ENCODE data around the gene ACY1.
A peak's percentile ranks its signal among the peaks of the same experiment; 100 is the strongest.

DNA sequence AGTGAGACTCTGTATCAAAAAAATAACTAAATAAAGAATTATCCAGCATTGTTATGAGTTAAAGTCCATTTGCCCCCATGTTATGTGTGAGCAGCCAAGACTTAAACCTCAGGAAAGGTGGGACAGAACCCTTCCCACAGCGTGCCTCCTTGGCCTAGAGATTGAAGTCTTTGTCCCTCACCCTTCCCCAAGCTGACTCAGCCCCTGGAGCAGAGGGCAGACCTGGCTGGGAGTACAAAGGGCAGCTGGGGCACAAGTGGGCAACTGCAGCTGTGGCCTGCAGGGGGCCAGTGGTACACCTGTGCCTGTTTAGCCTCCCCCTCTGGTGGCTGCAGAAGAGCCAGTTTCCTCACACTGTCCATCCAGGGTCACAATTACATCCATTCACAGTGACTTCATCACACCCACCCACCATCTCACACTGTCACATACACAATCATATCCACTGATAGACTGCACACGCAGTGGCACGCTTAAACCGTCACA lies 940 bp upstream of the ACY1 start:
- TF ChIP-seq, protein P1, sequence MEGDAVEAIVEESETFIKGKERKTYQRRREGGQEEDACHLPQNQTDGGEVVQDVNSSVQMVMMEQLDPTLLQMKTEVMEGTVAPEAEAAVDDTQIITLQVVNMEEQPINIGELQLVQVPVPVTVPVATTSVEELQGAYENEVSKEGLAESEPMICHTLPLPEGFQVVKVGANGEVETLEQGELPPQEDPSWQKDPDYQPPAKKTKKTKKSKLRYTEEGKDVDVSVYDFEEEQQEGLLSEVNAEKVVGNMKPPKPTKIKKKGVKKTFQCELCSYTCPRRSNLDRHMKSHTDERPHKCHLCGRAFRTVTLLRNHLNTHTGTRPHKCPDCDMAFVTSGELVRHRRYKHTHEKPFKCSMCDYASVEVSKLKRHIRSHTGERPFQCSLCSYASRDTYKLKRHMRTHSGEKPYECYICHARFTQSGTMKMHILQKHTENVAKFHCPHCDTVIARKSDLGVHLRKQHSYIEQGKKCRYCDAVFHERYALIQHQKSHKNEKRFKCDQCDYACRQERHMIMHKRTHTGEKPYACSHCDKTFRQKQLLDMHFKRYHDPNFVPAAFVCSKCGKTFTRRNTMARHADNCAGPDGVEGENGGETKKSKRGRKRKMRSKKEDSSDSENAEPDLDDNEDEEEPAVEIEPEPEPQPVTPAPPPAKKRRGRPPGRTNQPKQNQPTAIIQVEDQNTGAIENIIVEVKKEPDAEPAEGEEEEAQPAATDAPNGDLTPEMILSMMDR (IDR thresholded peaks at IDR 0.05) = peak; percentile 47 to 97 (median 61)
- TF ChIP-seq EP300 (IDR thresholded peaks at IDR 0.05; ENCODE audit: low read depth) (no peak), POLR2AphosphoS5 (IDR thresholded peaks at IDR 0.05) (peak in 2 of 3 donors; percentile 53 to 72)
